ENCODE results near the gene NRAS. TPM values are rescaled to one million over a fixed set of nuclear protein-coding genes. Genes with fewer than 3 reads are reported as not detected.
A peak's percentile ranks its signal among the peaks of the same experiment; 100 is the strongest.

NRAS gene
- total RNA-seq, result 10 to 100 TPM in 1 of 2 donors, 1 to 10 TPM in 1; 7.3 to 11.9 TPM

- Histone ChIP-seq H3K4me3 (peak within 1 kb of the TSS; percentile 72 to 81), H3K9me3 (no peaks in the 10 kb centered on the region), H3K27me3 (no peaks in the 10 kb centered on the region), H3K36me3 (peaks cover 59% of the 10 kb centered on the region), H3K27ac (peak within 1 kb of the TSS; percentile 83 to 87), H3K4me1 (peaks cover 0 to 21% of the 10 kb centered on the region in 2 donors)
- DNase-seq (ENCODE audit: low spot score), result peak; percentile 94
- no peak for TF ChIP-seq CTCF (IDR thresholded peaks at IDR 0.05)
Observed at GRCh38 chr1:114716304-114717170, at the start of gene NRAS. NRAS (minus strand) TSS chr1:114716771; CDS start chr1:114716160, 611 bp downstream.

GRCh38 chr1:114764689-114765088 lies 48.1 kb upstream of the NRAS start:
- Histone ChIP-seq H3K27ac (no peak overlapping the region), H3K9me3 (no peaks in the 10 kb centered on the region), H3K36me3 (no peaks in the 10 kb centered on the region), H3K27me3 (no peaks in the 10 kb centered on the region), H3K4me1 (no peaks in the 10 kb centered on the region), H3K4me3 (no peak overlapping the region)
- no peak for TF ChIP-seq CTCF (IDR thresholded peaks at IDR 0.05)
- no peak for DNase-seq (ENCODE audit: low spot score)

GRCh38 chr1:114758256-114758832 lies 41.8 kb upstream of the NRAS start:
- H3K4me1 ChIP-seq, result peaks cover 0 to 36% of the 10 kb centered on the region in 2 donors
- peak overlapping the region; percentile 100 for H3K27ac ChIP-seq
- no peaks in the 10 kb centered on the region for H3K36me3 ChIP-seq
- DNase-seq (ENCODE audit: low spot score), result no peak
- H3K27me3 ChIP-seq, result no peaks in the 10 kb centered on the region
- TF ChIP-seq CTCF (IDR thresholded peaks at IDR 0.05), result no peak
- H3K9me3 ChIP-seq, result no peaks in the 10 kb centered on the region
- peak overlapping the region; percentile 94 to 100 for H3K4me3 ChIP-seq

- peak; percentile 97 for DNase-seq (ENCODE audit: low spot score)
- peak; percentile 18 to 60 for TF ChIP-seq CTCF (IDR thresholded peaks at IDR 0.05)
- no peaks in the 10 kb centered on the region for H3K9me3 ChIP-seq
- peak within 1 kb of the TSS; percentile 94 to 100 for H3K4me3 ChIP-seq
- no peaks in the 10 kb centered on the region for H3K27me3 ChIP-seq
- no peaks in the 10 kb centered on the region for H3K36me3 ChIP-seq
- H3K4me1 ChIP-seq, result peaks cover 0 to 43% of the 10 kb centered on the region in 2 donors
- H3K27ac ChIP-seq, result peak within 1 kb of the TSS; percentile 100
Observed at GRCh38 chr1:114757455-114758255, 41.1 kb upstream of the NRAS start, which contains the start of gene CSDE1. CSDE1 (minus strand) TSS chr1:114757984; CDS start chr1:114739890, 18,094 bp downstream.

GRCh38 chr1:114756949-114757454 lies 40.4 kb upstream of the NRAS start:
- H3K27me3 ChIP-seq, result no peaks in the 10 kb centered on the region
- H3K9me3 ChIP-seq, result no peaks in the 10 kb centered on the region
- peak; percentile 80 for DNase-seq (ENCODE audit: low spot score)
- H3K36me3 ChIP-seq, result no peaks in the 10 kb centered on the region
- no peak for TF ChIP-seq CTCF (IDR thresholded peaks at IDR 0.05)
- H3K4me1 ChIP-seq, result peaks cover 0 to 49% of the 10 kb centered on the region in 2 donors
- peak overlapping the region; percentile 100 for H3K27ac ChIP-seq
- H3K4me3 ChIP-seq, result peak overlapping the region; percentile 94 to 100
